CD4-positive, alpha-beta memory T cell (primary cell): ENCODE results near the gene INTS13. TPM values are rescaled to one million over a fixed set of nuclear protein-coding genes. Genes with fewer than 3 reads are reported as not detected.
"Not testable (repeated sequence)": the region's sequence is repeated elsewhere in the genome, so short reads cannot be mapped to it uniquely, and the experiment has no call there.

Experiments used
- CTCF ChIA-PET: fragments of 350-600 bp; sonication (Branson Sonifier 250); formaldehyde crosslinking; loops from one replicate; lab custom pipeline; 2021; ENCODE audit warnings: inconsistent platforms; ENCODE audit not compliant: partially characterized antibody; lab: Charles Lee
- POLR2A ChIA-PET: fragments of 350-600 bp; sonication (Branson Sonifier 250); formaldehyde crosslinking; loops from one replicate; lab custom pipeline; 2021; ENCODE audit not compliant: partially characterized antibody; lab: Charles Lee
- DNase-seq, 5 donors: peaks; one replicate each; pipeline versions ENCODE4 v3.0.0 to v3.0.0-alpha.2; 2020 to 2022; ENCODE audit warnings: mixed read lengths in 1 of 5
- H3K27ac ChIP-seq: one replicate; pipeline ENCODE4 v1.7.0; 2013; ENCODE audit warnings: low read depth, low read length
- H3K27me3 ChIP-seq: 2 replicates; pipeline ENCODE4 v1.7.0; 2013; ENCODE audit warnings: mild to moderate bottlenecking, low read length, moderate library complexity; ENCODE audit not compliant: insufficient read depth
- H3K36me3 ChIP-seq: 2 replicates; pipeline ENCODE4 v1.7.0; 2013; ENCODE audit warnings: mild to moderate bottlenecking, low read length, moderate library complexity; ENCODE audit not compliant: insufficient read depth
- H3K4me1 ChIP-seq: 2 replicates; pipeline ENCODE4 v1.7.0; 2013; ENCODE audit warnings: mild to moderate bottlenecking, low read length, moderate library complexity; ENCODE audit not compliant: insufficient read depth
- H3K4me3 ChIP-seq, 2 donors: one replicate each; pipeline ENCODE4 v1.7.0; 2013; ENCODE audit warnings: low read length in 2 of 2, mild to moderate bottlenecking in 1 of 2
- H3K9me3 ChIP-seq, 2 donors: one replicate each; pipeline ENCODE4 v1.7.0; 2013; ENCODE audit warnings: low read length in 2 of 2, control low read depth in 1 of 2; ENCODE audit not compliant: control insufficient read depth in 1 of 2
- H3K27ac Mint-ChIP-seq, 7 donors: one replicate each; pipeline ENCODE4 v1.8.0; 2020 to 2021; ENCODE audit warnings: mixed read lengths in 7 of 7, mild to moderate bottlenecking in 6 of 7, inconsistent platforms in 3 of 7, moderate library complexity in 3 of 7
- H3K27me3 Mint-ChIP-seq, 2 donors: one replicate each; pipeline ENCODE4 v1.8.0; 2020 to 2021; ENCODE audit warnings: mixed read lengths in 2 of 2
- H3K36me3 Mint-ChIP-seq, 2 donors: one replicate each; pipeline ENCODE4 v1.8.0; 2020 to 2021; ENCODE audit warnings: mixed read lengths in 2 of 2, inconsistent platforms in 1 of 2, mild to moderate bottlenecking in 1 of 2
- H3K4me1 Mint-ChIP-seq, 4 donors: one replicate each; pipeline ENCODE4 v1.8.0; 2020 to 2021; ENCODE audit warnings: mixed read lengths in 4 of 4, mild to moderate bottlenecking in 1 of 4
- H3K4me3 Mint-ChIP-seq, 8 donors: one replicate each; pipeline ENCODE4 v1.8.0; 2020 to 2021; ENCODE audit warnings: mixed read lengths in 8 of 8, mild to moderate bottlenecking in 7 of 8, moderate library complexity in 6 of 8, inconsistent platforms in 3 of 8
- H3K9me3 Mint-ChIP-seq, 8 donors: one replicate each; pipeline ENCODE4 v1.8.0; 2020 to 2021; ENCODE audit warnings: mixed read lengths in 8 of 8, mild to moderate bottlenecking in 5 of 8, inconsistent platforms in 3 of 8, moderate library complexity in 1 of 8
- intact Hi-C: fragments of 100-400 bp; cut with micrococcal nuclease; formaldehyde crosslinking; loops from one replicate; pipeline ENCODE4 v1.15.1; 2023
- polyA plus RNA-seq, 2 donors: library from polyadenylated mRNA; unstranded; fragments of 300-500 nt; fragmentation: Illumina TruSeq; gene quantifications; one replicate each; pipeline ENCODE4 v1.2.3, GENCODE V29; 2021
- total RNA-seq, 2 experiments: library from RNA; stranded (reverse); gene quantifications; one replicate each; pipeline ENCODE4 v1.2.3, GENCODE V29; 2021

Gene INTS13
- total and polyA plus RNA-seq, 4 experiments from 2014 or later: 20.6 to 28.7 (median 24.6) TPM

DNA sequence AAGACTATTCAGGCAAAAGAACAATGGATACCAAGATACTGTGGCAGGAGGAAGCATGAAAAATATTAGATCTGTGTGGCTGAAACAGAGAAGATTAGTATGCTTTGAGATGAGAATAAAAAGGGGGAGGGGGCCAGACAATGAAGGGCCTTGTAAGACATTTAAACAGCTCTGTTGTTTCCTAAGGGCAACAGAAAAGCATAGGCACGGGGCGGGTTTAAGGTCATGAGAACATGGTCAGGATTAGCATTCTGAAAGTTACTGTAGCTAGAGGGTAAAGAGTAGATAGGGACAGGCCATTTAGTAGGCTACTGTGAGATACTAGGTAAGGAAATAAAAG is 18.6 kb downstream of the INTS13 start:
- Histone ChIP-seq H3K4me1 (no peaks in the 10 kb centered on the region), H3K9me3 (no peaks in the 10 kb centered on the region), H3K36me3 (peaks cover 22% of the 10 kb centered on the region), H3K4me3 (no peak overlapping the region), H3K27ac (no peak overlapping the region), H3K27me3 (no peaks in the 10 kb centered on the region)
- no peak for DNase-seq
- POLR2A ChIA-PET: no interaction called here
- no peaks in the 10 kb centered on the region for H3K9me3 Mint-ChIP-seq
- intact Hi-C loops: no loop called here
- H3K27me3 Mint-ChIP-seq: no peaks in the 10 kb centered on the region
- CTCF ChIA-PET: interaction anchor here (1.0 to 1.9 kb wide), 4 partner anchors 34 to 387 kb away, joined by 3 to 8 read pairs (median 3); partner anchors contain the start of gene TM7SF3
- peaks cover 58 to 64% of the 10 kb centered on the region in 2 donors for H3K36me3 Mint-ChIP-seq
- H3K4me3 Mint-ChIP-seq: no peak overlapping the region
- H3K4me1 Mint-ChIP-seq: peaks cover 0 to 8% (median 5%) of the 10 kb centered on the region in 4 donors
- H3K27ac Mint-ChIP-seq: peak overlapping the region in 2 of 7 donors; percentile 7 to 32

- POLR2A ChIA-PET: interaction anchor here (0.5 kb wide), 1 partner anchor 39 kb away, joined by 3 read pairs; no protein-coding TSS in a partner anchor
- Mint-ChIP-seq H3K27ac (peak overlapping the region in 1 of 7 donors; percentile 2), H3K4me3 (no peak overlapping the region), H3K9me3 (no peaks in the 10 kb centered on the region), H3K36me3 (peaks cover 56 to 59% of the 10 kb centered on the region in 2 donors), H3K27me3 (no peaks in the 10 kb centered on the region), H3K4me1 (peaks cover 0 to 8% (median 5%) of the 10 kb centered on the region in 4 donors)
- Histone ChIP-seq H3K27me3 (no peaks in the 10 kb centered on the region), H3K4me1 (no peaks in the 10 kb centered on the region), H3K4me3 (no peak overlapping the region), H3K36me3 (peaks cover 21% of the 10 kb centered on the region), H3K9me3 (no peaks in the 10 kb centered on the region), H3K27ac (no peak overlapping the region)
- DNase-seq: no peak
- CTCF ChIA-PET: interaction anchor here (1.0 to 1.9 kb wide), 7 partner anchors 8 to 388 kb away, joined by 3 to 8 read pairs (median 3); partner anchors contain the start of gene TM7SF3
- intact Hi-C loops: no loop called here
Measured at GRCh38 chr12:26918321-26919215, 19.2 kb downstream of the INTS13 start.

DNA sequence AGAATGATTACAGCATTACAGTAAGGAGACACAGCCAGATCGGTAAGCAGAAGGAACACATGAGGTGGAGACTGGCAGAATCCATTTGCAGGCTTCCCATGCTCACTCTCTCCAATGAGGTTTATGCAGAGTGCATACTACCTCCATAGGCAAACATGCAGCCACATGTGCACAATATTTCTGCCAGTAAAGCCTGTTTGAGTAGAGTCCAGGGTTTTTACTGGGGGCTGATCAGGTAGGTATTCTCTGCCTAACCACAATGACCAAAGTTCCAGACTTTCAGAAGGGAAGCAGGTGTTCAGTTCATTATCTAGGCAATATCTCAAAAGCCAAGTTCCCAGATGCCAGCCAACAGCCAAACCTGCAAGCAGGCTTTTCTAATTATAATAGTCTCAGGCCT is 31.1 kb downstream of the INTS13 start:
- Mint-ChIP-seq H3K4me1 (peaks cover 4 to 10% (median 5%) of the 10 kb centered on the region in 4 donors), H3K27ac (peak overlapping the region in 5 of 7 donors; percentile 2 to 37 (median 25)), H3K27me3 (no peaks in the 10 kb centered on the region), H3K9me3 (peaks cover 0 to 11% (median 2%) of the 10 kb centered on the region in 8 donors), H3K36me3 (peaks cover 66 to 82% of the 10 kb centered on the region in 2 donors), H3K4me3 (no peak overlapping the region)
- no peak for DNase-seq
- ChIA-PET CTCF (no interaction called here), POLR2A (no interaction called here)
- intact Hi-C loops: no loop called here
- Histone ChIP-seq H3K4me3 (no peak overlapping the region), H3K9me3 (no peaks in the 10 kb centered on the region), H3K27ac (no peak overlapping the region), H3K36me3 (peaks cover 11% of the 10 kb centered on the region), H3K4me1 (no peaks in the 10 kb centered on the region), H3K27me3 (no peaks in the 10 kb centered on the region)

DNA sequence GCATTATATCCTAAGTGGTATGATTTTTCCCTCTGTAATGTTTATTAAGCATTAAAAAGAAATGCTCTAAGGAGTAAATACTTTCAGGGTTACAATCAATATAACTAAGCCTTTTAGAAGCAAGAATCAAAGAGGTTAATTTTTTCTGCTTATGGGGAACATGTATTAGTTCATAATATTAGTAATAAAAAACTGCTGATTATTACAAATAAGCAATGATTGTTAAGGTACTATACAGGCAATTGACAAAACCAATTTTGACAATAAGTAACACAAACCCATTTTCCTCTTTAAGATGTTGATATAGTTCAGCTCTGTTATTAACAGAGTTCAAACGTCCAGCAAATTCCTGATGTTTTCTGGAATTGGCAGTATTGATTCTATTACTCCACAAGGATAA is 31.8 kb downstream of the INTS13 start:
- Histone ChIP-seq H3K4me3 (no peak overlapping the region), H3K27me3 (no peaks in the 10 kb centered on the region), H3K27ac (no peak overlapping the region), H3K4me1 (no peaks in the 10 kb centered on the region), H3K9me3 (no peaks in the 10 kb centered on the region), H3K36me3 (peaks cover 10% of the 10 kb centered on the region)
- CTCF ChIA-PET: no interaction called here
- Mint-ChIP-seq H3K27me3 (no peaks in the 10 kb centered on the region), H3K4me3 (no peak overlapping the region), H3K4me1 (peaks cover 4 to 10% (median 6%) of the 10 kb centered on the region in 4 donors), H3K27ac (no peak overlapping the region), H3K36me3 (peaks cover 70 to 84% of the 10 kb centered on the region in 2 donors), H3K9me3 (peaks cover 0 to 11% (median 2%) of the 10 kb centered on the region in 8 donors)
- POLR2A ChIA-PET: no interaction called here
- intact Hi-C loops: no loop called here
- DNase-seq: no peak

DNA sequence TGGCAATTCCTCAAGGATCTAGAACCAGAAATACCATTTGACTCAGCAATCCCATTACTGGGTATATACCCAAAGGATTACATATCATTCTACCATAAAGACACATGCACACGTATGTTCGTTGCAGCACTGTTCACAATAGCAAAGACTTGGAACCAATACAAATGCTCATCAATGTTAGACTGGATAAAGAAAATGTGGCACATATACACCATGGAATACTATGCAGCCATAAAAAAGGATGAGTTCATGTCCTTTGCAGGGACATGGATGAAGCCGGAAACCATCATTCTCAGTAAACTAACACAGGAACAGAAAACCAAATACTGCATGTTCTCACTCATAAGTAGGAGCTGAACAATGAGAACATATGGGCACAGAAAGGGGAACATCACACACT is 34.4 kb downstream of the INTS13 start:
- H3K9me3 ChIP-seq, H3K36me3 ChIP-seq, H3K4me3 ChIP-seq, H3K27me3 ChIP-seq, H3K27ac Mint-ChIP-seq, intact Hi-C loops, POLR2A ChIA-PET, H3K4me1 ChIP-seq, DNase-seq, H3K27ac ChIP-seq, H3K4me3 Mint-ChIP-seq, H3K27me3 Mint-ChIP-seq: not testable (repeated sequence)
- H3K4me1 Mint-ChIP-seq: peaks cover 1 to 15% (median 5%) of the 10 kb centered on the region in 4 donors
- peaks cover 0 to 13% (median 2%) of the 10 kb centered on the region in 8 donors for H3K9me3 Mint-ChIP-seq
- peaks cover 77 to 82% of the 10 kb centered on the region in 2 donors for H3K36me3 Mint-ChIP-seq
- CTCF ChIA-PET: interaction anchor here (1.1 to 1.6 kb wide), 3 partner anchors 18 to 111 kb away, joined by 4 to 7 read pairs (median 4); partner anchors contain the start of gene TM7SF3

DNA sequence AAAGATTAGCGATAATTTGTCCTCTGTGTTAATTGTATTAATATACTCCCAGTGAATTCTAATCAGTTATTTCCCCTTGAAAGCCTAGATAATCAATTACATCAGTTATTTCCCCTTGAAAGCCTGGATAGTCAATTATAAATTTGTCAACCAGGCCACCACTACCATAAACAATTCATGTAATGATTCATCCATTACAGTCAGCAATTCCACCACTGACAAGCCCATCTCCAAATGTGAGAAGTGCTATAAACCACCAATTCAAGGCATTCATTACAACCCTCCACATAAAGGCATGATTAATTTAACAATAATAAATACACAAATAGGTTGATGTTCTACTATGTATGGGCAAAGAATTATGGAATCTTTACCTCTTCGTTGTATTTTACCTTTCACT is 40.9 kb downstream of the INTS13 start:
- no peak for DNase-seq
- H3K4me3 Mint-ChIP-seq: peak overlapping the region in 1 of 8 donors; percentile 42
- CTCF ChIA-PET: interaction anchor here (4.2 kb wide), 1 partner anchor 12 kb away, joined by 27 read pairs; no protein-coding TSS in a partner anchor
- H3K27ac Mint-ChIP-seq: peak overlapping the region in 1 of 7 donors; percentile 42
- Histone ChIP-seq H3K9me3 (no peaks in the 10 kb centered on the region), H3K36me3 (no peaks in the 10 kb centered on the region), H3K27ac (no peak overlapping the region), H3K27me3 (no peaks in the 10 kb centered on the region), H3K4me3 (no peak overlapping the region), H3K4me1 (no peaks in the 10 kb centered on the region)
- intact Hi-C loops: no loop called here
- H3K9me3 Mint-ChIP-seq: peaks cover 0 to 2% (median 0%) of the 10 kb centered on the region in 8 donors
- no peaks in the 10 kb centered on the region for H3K27me3 Mint-ChIP-seq
- POLR2A ChIA-PET: no interaction called here
- H3K4me1 Mint-ChIP-seq: peaks cover 0 to 9% (median 0%) of the 10 kb centered on the region in 4 donors
- peaks cover 27 to 30% of the 10 kb centered on the region in 2 donors for H3K36me3 Mint-ChIP-seq

DNA sequence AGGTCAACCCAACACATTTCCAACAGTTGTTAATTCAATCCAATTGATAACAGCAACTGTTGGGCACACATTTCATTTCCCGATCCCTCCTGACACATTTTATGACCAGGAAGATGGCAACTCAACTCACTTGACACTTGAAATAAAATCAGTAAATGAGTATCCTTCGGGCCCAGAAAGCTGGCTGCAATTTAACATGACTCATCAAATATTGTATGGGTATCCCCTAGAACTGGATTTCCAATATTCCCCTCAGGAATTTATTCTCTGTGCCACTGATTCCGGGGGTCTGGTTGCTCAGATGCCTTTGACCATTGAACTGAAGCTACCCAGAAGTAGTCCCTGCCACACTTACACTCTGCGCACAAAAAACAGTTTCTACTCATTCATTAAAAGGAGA is 42.1 kb downstream of the INTS13 start:
- POLR2A ChIA-PET: no interaction called here
- Histone ChIP-seq H3K4me1 (no peaks in the 10 kb centered on the region), H3K36me3 (no peaks in the 10 kb centered on the region), H3K4me3 (no peak overlapping the region), H3K9me3 (no peaks in the 10 kb centered on the region), H3K27ac (no peak overlapping the region), H3K27me3 (no peaks in the 10 kb centered on the region)
- Mint-ChIP-seq H3K9me3 (peaks cover 0 to 2% (median 0%) of the 10 kb centered on the region in 8 donors), H3K4me3 (no peak overlapping the region), H3K27ac (no peak overlapping the region), H3K4me1 (peaks cover 0 to 4% (median 0%) of the 10 kb centered on the region in 4 donors), H3K27me3 (no peaks in the 10 kb centered on the region), H3K36me3 (peaks cover 14 to 19% of the 10 kb centered on the region in 2 donors)
- CTCF ChIA-PET: interaction anchor here (4.2 kb wide), 1 partner anchor 10 kb away, joined by 27 read pairs; no protein-coding TSS in a partner anchor
- intact Hi-C loops: no loop called here
- DNase-seq: no peak
